Measurements from ENCODE around the gene ANKRD29.

ANKRD29 gene

DNA sequence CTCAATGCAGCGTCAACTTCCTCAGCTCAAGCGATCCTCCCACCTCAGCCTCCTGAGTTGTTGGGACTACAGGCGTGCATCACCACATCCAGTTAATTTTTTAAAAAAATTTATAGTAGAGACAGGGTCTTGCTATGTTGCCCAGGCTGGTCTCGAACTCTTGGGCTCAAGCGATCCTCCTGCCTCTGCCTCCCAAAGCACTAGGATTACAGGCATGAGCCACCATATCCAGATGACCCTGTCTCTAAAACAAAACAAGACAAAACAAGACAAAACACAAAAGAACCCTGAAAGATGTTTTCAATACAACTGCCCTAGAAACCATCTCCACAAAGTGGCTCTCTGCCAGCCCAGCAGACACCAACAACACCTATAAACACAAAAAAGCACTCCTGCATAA, 31.4 kb downstream of the ANKRD29 start:
- H3K4me3 ChIP-seq (ENCODE audit: control insufficient read depth, low read depth, low read length), result no peak overlapping the region
- DNase-seq (ENCODE audit: low read depth), result no peak
- TF ChIP-seq, protein P1, sequence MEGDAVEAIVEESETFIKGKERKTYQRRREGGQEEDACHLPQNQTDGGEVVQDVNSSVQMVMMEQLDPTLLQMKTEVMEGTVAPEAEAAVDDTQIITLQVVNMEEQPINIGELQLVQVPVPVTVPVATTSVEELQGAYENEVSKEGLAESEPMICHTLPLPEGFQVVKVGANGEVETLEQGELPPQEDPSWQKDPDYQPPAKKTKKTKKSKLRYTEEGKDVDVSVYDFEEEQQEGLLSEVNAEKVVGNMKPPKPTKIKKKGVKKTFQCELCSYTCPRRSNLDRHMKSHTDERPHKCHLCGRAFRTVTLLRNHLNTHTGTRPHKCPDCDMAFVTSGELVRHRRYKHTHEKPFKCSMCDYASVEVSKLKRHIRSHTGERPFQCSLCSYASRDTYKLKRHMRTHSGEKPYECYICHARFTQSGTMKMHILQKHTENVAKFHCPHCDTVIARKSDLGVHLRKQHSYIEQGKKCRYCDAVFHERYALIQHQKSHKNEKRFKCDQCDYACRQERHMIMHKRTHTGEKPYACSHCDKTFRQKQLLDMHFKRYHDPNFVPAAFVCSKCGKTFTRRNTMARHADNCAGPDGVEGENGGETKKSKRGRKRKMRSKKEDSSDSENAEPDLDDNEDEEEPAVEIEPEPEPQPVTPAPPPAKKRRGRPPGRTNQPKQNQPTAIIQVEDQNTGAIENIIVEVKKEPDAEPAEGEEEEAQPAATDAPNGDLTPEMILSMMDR (conservative IDR thresholded peaks at IDR 0.05; ENCODE audit: control insufficient read depth, insufficient read depth, low read depth, low read length), result no peak

DNA sequence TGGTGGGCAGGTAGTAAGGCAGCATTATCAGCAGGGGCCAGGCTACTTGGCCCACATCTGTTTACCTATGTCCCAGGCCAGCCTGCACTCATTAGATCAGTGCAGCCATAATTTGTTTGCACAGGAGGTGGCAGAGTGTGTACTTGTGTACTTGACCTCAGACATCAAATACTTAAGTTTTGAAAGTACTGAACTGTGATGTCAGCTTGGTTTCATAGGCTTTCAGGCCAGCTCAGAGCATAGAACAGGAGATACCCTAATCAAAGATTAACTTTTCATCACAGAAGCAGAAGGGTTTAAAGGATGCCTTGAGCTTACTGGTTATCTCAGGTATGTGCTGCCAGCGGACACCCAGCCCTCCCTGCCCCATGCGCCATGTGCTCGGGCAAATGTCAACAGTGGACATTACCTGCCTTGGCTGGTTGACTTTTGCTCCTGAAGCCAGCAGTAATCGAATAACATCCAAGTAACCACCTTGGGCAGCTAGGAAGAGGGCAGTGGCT, 33.2 kb downstream of the ANKRD29 start:
- no peak overlapping the region for H3K4me3 ChIP-seq (ENCODE audit: control insufficient read depth, low read depth, low read length)
- TF ChIP-seq, protein P1 (conservative IDR thresholded peaks at IDR 0.05; ENCODE audit: control insufficient read depth, insufficient read depth, low read depth, low read length), result no peak
- no peak for DNase-seq (ENCODE audit: low read depth)

DNA sequence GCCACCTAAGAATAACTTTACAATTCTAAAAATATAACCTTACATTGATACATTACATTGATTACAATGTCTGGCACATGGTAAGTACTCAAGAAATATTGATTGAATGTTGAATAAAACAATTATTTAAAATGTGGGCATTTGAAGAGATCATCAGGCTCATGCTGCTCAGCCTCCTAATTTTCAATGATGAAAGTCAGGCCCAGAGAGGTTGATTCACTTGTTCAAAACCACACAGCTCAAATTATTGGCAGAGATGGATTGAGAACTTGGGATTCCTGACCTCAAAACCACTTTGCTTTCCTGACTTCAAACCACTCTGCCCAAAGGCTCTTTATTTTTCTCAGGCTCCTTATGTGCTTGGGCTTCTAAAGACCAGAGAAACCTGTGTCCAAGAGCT, 34.7 kb downstream of the ANKRD29 start:
- no peak for DNase-seq (ENCODE audit: low read depth)
- TF ChIP-seq, protein P1 (conservative IDR thresholded peaks at IDR 0.05; ENCODE audit: control insufficient read depth, insufficient read depth, low read depth, low read length), result no peak
- H3K4me3 ChIP-seq (ENCODE audit: control insufficient read depth, low read depth, low read length), result no peak overlapping the region

DNA sequence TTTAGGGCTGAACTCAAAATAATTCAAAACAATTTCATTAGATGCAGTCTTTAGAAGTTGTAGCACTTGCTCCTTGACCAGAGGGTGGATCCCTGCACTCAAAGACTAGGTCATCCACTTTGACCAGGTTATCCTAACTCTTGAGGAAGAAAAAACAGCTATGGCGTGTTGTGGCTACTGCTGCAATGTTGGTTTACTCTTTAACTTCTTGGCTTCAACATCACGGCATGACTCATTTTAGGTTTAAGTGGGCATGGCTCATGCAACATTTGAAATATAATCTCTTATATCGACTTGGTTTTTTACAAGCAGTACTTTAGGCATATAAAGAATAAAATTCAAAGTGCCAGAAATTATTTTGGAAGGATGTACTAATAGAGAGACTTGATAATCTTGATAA, 35.4 kb downstream of the ANKRD29 start:
- TF ChIP-seq, protein P1 (conservative IDR thresholded peaks at IDR 0.05; ENCODE audit: control insufficient read depth, insufficient read depth, low read depth, low read length), result no peak
- peak; percentile 90 for DNase-seq (ENCODE audit: low read depth)
- no peak overlapping the region for H3K4me3 ChIP-seq (ENCODE audit: control insufficient read depth, low read depth, low read length)

DNA sequence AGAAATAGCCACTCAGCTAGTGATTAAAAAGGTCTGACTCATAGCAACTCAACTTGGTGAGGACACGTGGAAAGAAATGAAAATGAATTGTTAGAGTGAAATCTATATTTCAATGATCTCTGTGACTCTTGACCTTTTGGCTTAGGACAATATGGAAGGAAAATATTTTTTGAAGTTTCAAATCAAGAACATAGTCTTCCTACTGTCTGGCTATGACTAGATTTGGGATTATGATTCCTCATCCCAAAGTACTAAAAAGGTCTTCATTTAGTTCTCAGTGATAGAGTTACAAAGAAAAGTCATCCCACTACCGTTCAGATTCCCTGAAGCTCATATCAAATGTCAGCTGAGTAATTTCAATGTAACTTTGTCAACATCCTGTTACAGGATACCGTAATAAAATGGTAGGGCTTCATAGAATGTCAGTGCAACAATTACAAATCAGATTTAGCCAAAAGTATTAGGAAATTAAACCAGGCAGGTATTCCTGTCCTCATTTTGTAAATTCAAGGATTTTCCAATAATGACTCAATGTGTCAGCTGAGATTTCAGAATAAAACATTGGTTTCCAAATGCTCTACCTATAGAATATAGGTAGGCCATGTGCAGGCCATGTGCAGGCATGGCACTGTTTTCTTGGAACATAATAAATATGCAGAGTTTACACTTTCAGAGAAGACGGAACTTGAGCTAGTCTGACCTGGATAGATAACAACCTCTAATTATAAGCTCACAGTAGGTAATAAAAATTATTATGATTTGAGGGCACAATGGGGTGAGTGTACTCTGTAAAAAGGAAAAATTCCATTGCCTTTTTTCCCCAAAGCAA, 36.0 kb downstream of the ANKRD29 start:
- DNase-seq (ENCODE audit: low read depth), result peak; percentile 72
- H3K4me3 ChIP-seq (ENCODE audit: control insufficient read depth, low read depth, low read length), result no peak overlapping the region
- TF ChIP-seq, protein P1 (conservative IDR thresholded peaks at IDR 0.05; ENCODE audit: control insufficient read depth, insufficient read depth, low read depth, low read length), result no peak

DNA sequence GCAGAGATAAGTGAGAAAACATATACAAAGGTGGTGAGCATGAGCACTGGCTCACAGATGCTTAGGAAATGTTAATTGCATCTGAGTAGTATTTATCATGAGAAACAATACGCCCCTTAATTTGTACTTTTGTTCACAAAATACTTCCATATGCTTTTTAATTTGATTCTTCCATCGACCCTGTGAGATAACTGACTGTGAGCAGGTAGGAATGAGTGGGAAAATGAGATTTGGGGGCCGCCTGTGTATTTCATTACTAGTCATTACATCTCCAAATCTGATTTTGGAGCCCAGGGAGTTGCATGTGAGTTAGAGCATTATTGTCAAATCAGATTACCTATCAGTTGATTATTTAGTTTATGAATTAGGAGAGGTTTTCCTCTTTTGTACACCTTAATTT, 39.7 kb downstream of the ANKRD29 start:
- TF ChIP-seq, protein P1 (conservative IDR thresholded peaks at IDR 0.05; ENCODE audit: control insufficient read depth, insufficient read depth, low read depth, low read length), result no peak
- no peak overlapping the region for H3K4me3 ChIP-seq (ENCODE audit: control insufficient read depth, low read depth, low read length)
- DNase-seq (ENCODE audit: low read depth), result no peak
